ENCODE results near the gene TFB2M.

Gene TFB2M

GRCh38 chr1:246512230-246512629 lies 53.8 kb downstream of the TFB2M start:
- DNase-seq: no peak

- no peak for DNase-seq
Observed at GRCh38 chr1:246511203-246511602, 54.9 kb downstream of the TFB2M start.

DNA sequence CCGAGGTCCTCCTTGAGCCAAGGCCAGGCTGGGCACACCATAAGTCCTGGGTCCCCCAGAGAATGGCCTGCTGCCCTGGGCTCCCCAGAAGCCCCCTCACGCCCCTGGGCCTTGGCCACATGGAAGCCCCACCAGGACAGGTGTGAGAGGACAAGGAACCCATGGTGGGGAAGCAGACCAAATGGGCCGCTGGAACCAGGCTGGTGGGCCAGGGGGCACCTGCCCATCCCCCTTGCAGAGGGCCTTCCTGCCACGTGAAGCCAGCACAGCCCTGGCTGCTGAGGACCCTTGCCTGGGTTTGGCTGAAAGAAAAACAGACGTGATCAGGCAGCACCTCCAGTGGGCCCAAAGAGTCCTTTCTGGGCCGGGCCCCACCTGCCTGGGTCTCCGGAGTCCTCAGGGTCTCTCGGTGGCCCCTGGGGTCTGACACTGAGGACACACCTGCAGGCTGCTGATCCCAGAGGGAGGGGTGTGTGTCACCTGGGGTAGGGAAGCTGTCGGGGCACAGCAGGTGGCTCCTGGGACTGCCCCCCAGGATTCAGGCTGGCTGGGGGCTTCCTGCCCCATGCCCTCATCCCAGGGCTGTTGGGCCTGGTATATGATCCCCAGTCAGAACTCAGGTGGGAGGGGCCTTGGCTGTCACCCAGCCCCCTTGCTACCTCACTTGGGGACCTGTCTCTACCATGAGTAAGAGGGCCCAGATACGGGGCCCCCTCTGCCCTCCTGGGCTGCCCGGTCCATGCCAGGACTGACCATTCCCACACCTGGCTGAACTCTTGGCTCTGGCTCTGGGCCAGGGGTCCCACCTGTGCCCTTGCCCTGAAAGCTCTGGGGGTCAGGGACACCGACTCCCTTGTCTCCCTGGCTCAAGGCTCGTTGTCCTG lies 55.7 kb downstream of the TFB2M start:
- DNase-seq: no peak

- no peak for DNase-seq
Observed at GRCh38 chr1:246508897-246509688, 57.0 kb downstream of the TFB2M start.

- peak; percentile 85 for DNase-seq
Observed at GRCh38 chr1:246506674-246507481, 59.2 kb downstream of the TFB2M start, which contains the start of gene SMYD3. Gene SMYD3 (minus strand): TSS chr1:246507279.

DNA sequence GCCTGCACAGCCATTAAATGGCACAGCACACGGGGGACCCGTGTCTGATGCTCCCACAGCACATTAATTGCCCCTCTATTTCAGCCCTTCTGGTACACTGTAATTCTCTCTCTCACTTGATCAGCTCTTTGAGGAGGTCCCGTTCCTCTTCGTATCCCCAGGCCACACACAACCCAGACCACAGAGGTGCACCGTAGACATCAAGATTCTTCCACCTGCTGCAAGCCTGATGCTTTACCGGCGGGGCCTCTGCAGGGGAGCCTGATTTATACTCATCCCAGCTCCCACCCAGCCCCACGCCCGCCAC lies 59.7 kb downstream of the TFB2M start:
- no peak for DNase-seq

DNA sequence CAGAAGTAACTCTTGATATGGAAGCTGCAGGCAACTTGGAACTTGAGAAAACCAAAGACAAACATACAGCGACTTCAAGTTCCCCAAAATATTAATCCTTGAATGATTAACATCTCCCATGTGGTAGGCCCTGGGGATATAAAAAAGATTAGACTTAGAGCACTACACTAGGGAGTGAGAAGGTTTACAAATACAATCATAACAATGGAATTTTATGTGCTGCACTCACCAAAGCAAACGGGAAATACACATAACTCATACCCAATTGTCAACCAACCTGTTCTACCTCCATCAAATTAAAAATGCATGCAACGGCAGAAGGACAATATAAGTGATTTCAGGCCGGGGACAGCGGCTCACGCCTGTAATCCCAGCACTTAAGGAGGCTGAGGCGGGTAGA lies 62.7 kb downstream of the TFB2M start:
- no peak for DNase-seq

GRCh38 chr1:246497331-246497915 lies 68.6 kb downstream of the TFB2M start:
- DNase-seq: peak; percentile 72

DNA sequence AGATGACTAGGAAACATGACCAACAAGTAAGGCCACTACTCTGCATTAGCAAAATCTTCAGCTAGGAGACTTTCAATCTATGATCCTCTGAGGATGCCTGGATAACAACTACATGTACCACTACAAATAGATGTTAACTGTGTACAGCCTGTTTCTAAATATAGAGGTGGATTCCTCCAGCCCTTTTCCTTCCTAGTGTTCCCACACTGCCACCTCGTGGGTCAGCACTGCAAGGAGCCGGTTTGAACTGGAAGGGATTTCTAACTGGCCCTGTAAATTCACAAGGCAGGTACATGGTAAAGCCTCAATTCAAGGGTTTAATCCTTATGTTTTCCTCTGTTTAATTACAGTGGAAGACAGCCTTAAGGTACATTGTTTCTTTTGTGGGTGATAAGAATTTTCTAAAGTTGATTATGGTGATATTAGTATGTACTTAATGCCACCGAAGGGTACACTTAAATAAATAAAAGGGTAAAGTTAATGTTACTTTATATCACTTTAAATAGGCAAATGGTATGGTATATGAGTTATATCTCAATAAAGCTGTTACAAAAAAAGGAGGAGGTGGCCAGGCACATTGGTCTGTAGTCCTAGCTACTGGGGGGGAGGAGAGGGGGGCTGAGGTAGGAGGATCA lies 73.3 kb downstream of the TFB2M start:
- peak; percentile 74 for DNase-seq

DNA sequence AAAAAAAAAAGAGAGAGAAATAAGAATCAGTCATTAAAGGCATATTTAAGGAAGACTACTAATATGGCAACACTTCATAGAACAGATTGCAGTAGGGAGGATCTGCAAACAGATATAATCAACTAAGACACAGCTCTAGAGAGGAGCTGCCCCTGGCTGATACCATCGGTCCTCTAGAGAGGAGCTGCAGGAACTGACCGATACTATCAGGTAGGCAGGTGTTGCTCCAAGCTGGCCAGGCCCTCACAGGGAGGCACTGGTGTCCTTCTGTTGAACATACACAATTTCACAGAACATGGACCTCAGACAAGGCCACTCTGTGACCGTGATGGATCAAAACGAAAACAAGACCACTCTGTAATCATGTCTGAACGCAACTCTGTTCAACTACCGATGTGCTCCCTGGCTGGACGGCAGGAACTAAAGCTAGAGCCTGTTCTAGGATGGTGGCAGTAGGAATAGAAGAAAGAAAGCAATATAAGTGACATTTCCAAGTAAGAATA lies 74.5 kb downstream of the TFB2M start:
- no peak for DNase-seq

Measured in DMS79 treated with DMSO at 0.1 percent for 48 hours (cell line).